ENCODE data around the gene ZBTB38. TPM values are rescaled to one million over a fixed set of nuclear protein-coding genes. Genes with fewer than 3 reads are reported as not detected.

ZBTB38 gene
- total RNA-seq, 1 experiment from 2014 or later = 12.3 TPM

- Mint-ChIP-seq H3K9me3 (peaks cover 29% of the 10 kb centered on the region), H3K36me3 (peaks cover 10% of the 10 kb centered on the region; the same call in 1 of the 2 replicates), H3K4me3 (no peak overlapping the region), H3K27me3 (ENCODE audit: low read depth) (no peaks in the 10 kb centered on the region; the same call in none of the 2 replicates), H3K4me1 (peaks cover 48% of the 10 kb centered on the region), H3K27ac (0 out of 2 replicates have a peak overlapping the region, but pooled peaks have one; percentile 39)
- no peak for TF ChIP-seq FOXP1 (CRISPR knock-in tag; IDR thresholded peaks at IDR 0.05; ENCODE audit: borderline replicate concordance)
- no peak for TF ChIP-seq ATF6 (CRISPR knock-in tag; IDR thresholded peaks at IDR 0.05)
- TF ChIP-seq AFF4 (CRISPR knock-in tag; IDR thresholded peaks at IDR 0.05; ENCODE audit: borderline replicate concordance) = no peak
- TF ChIP-seq RELA (CRISPR knock-in tag; IDR thresholded peaks at IDR 0.05; ENCODE audit: borderline replicate concordance) = no peak
- ATAC-seq = no peak
- DNase-seq (ENCODE audit: low spot score) = no peak
- ChIA-PET POLR2A (no interaction called here), CTCF (interaction anchor here (0.8 to 1.3 kb wide), 4 partner anchors 58 to 88 kb away, joined by 4 to 5 read pairs (median 4); no protein-coding TSS in a partner anchor)
Measured at GRCh38 chr3:141366285-141367037, 1.8 kb upstream of the ZBTB38 start.

GRCh38 chr3:141367038-141367730 is 1.1 kb upstream of the ZBTB38 start:
- TF ChIP-seq MAX (CRISPR knock-in tag; IDR thresholded peaks at IDR 0.05) (peak; percentile 27; the same call in 1 of the 2 replicates), CREB1 (CRISPR knock-in tag; IDR thresholded peaks at IDR 0.05) (no peak)
- ChIA-PET CTCF (interaction anchor here (0.8 to 1.5 kb wide), 5 partner anchors 55 to 87 kb away, joined by 4 to 5 read pairs (median 5); no protein-coding TSS in a partner anchor), POLR2A (no interaction called here)
- ATAC-seq = no peak
- Mint-ChIP-seq H3K36me3 (peaks cover 10% of the 10 kb centered on the region; the same call in 1 of the 2 replicates), H3K4me1 (peaks cover 47% of the 10 kb centered on the region), H3K27me3 (ENCODE audit: low read depth) (no peaks in the 10 kb centered on the region; the same call in none of the 2 replicates), H3K27ac (0 out of 2 replicates have a peak overlapping the region, but pooled peaks have one; percentile 39), H3K9me3 (peaks cover 29% of the 10 kb centered on the region), H3K4me3 (no peak overlapping the region)
- DNase-seq (ENCODE audit: low spot score) = no peak

- ChIA-PET CTCF (interaction anchor here (0.7 to 1.7 kb wide), 6 partner anchors 8 to 86 kb away, joined by 3 to 5 read pairs (median 3); no protein-coding TSS in a partner anchor), POLR2A (interaction anchor here (0.8 to 1.0 kb wide), 2 partner anchors 24 to 57 kb away, joined by 3 read pairs; no protein-coding TSS in a partner anchor)
- TF ChIP-seq KAT7 (CRISPR knock-in tag; IDR thresholded peaks at IDR 0.05; ENCODE audit: borderline replicate concordance) (no peak), GTF2I (CRISPR knock-in tag; conservative IDR thresholded peaks at IDR 0.05) (no peak), SOX15 (CRISPR knock-in tag; IDR thresholded peaks at IDR 0.05) (no peak), ZNF219 (CRISPR knock-in tag; IDR thresholded peaks at IDR 0.05; ENCODE audit: borderline replicate concordance) (no peak), EMX1 (CRISPR knock-in tag; IDR thresholded peaks at IDR 0.05) (no peak), TCF7 (CRISPR knock-in tag; IDR thresholded peaks at IDR 0.05; ENCODE audit: low read depth) (no peak), ELF4 (CRISPR knock-in tag; IDR thresholded peaks at IDR 0.05; ENCODE audit: low read depth) (no peak), JUN (CRISPR knock-in tag; IDR thresholded peaks at IDR 0.05) (no peak), ZNF232 (CRISPR knock-in tag; IDR thresholded peaks at IDR 0.05) (no peak), ZNF121 (CRISPR knock-in tag; IDR thresholded peaks at IDR 0.05) (no peak), RORB (CRISPR knock-in tag; IDR thresholded peaks at IDR 0.05) (no peak), SMAD4 (CRISPR knock-in tag; IDR thresholded peaks at IDR 0.05) (no peak)
- Mint-ChIP-seq H3K4me1 (peaks cover 59% of the 10 kb centered on the region), H3K4me3 (no peak overlapping the region), H3K9me3 (peaks cover 18% of the 10 kb centered on the region), H3K36me3 (no peaks in the 10 kb centered on the region), H3K27ac (peak overlapping the region; percentile 90), H3K27me3 (ENCODE audit: low read depth) (no peaks in the 10 kb centered on the region; the same call in none of the 2 replicates)
- DNase-seq (ENCODE audit: low spot score) (no peak), ATAC-seq (no peak)
Measured at GRCh38 chr3:141368925-141369794, 856 bp downstream of the ZBTB38 start.
